Measurements from ENCODE around the gene RPP14. TPM values are rescaled to one million over a fixed set of nuclear protein-coding genes. Genes with fewer than 3 reads are reported as not detected.

The RPP14 gene
- total and polyA plus RNA-seq, 2 donors: 11.5 TPM

GRCh38 chr3:58366699-58367098 lies 60.7 kb downstream of the RPP14 start:
- no peaks in the 10 kb centered on the region for H3K4me1 ChIP-seq (ENCODE audit: control insufficient read depth in 2 of 2, insufficient read depth in 2 of 2, low read length in 2 of 2)
- H3K9me3 ChIP-seq (ENCODE audit: control insufficient read depth in 2 of 2, insufficient read depth in 1 of 2, low read length in 1 of 2): no peaks in the 10 kb centered on the region
- no peak overlapping the region for H3K4me3 ChIP-seq (ENCODE audit: low read length in 2 of 2)
- peaks cover 0 to 5% of the 10 kb centered on the region in 2 donors for H3K36me3 ChIP-seq (ENCODE audit: control insufficient read depth in 2 of 2, insufficient read depth in 2 of 2, low read length in 1 of 2)
- no peak overlapping the region for H3K27ac ChIP-seq (ENCODE audit: low read depth in 1 of 2, low read length in 1 of 2)
- no peaks in the 10 kb centered on the region for H3K27me3 ChIP-seq (ENCODE audit: control insufficient read depth in 2 of 2, insufficient read depth in 1 of 2, low read length in 1 of 2)
- 65% methylated on average over 1 of the region's 1 CpG for WGBS
- DNase-seq (ENCODE audit: low read depth in 6 of 9, low spot score in 9 of 9): no peak

GRCh38 chr3:58369038-58369437 lies 63.0 kb downstream of the RPP14 start:
- Histone ChIP-seq H3K4me3 (ENCODE audit: low read length in 2 of 2) (no peak overlapping the region), H3K36me3 (ENCODE audit: control insufficient read depth in 2 of 2, insufficient read depth in 2 of 2, low read length in 1 of 2) (peaks cover 0 to 5% of the 10 kb centered on the region in 2 donors), H3K9me3 (ENCODE audit: control insufficient read depth in 2 of 2, insufficient read depth in 1 of 2, low read length in 1 of 2) (no peaks in the 10 kb centered on the region), H3K4me1 (ENCODE audit: control insufficient read depth in 2 of 2, insufficient read depth in 2 of 2, low read length in 2 of 2) (no peaks in the 10 kb centered on the region), H3K27ac (ENCODE audit: low read depth in 1 of 2, low read length in 1 of 2) (no peak overlapping the region), H3K27me3 (ENCODE audit: control insufficient read depth in 2 of 2, insufficient read depth in 1 of 2, low read length in 1 of 2) (no peaks in the 10 kb centered on the region)
- no peak for DNase-seq (ENCODE audit: low read depth in 6 of 9, low spot score in 9 of 9)
- WGBS: 98% methylated on average over 1 of the region's 1 CpG

Other genes with a start within 250 kb of the RPP14 start
- 52.0 TPM for gene DNASE1L3, start 95.3 kb upstream of the RPP14 start, total RNA-seq
- 12.9 TPM for gene DNASE1L3, start 95.3 kb upstream of the RPP14 start, polyA plus RNA-seq
- gene ABHD6, start 68.5 kb upstream of the RPP14 start, total RNA-seq: 5.4 TPM
- 7.6 TPM for gene ABHD6, start 68.5 kb upstream of the RPP14 start, polyA plus RNA-seq
- 6.9 TPM for gene HTD2, start 275 bp downstream of the RPP14 start, total RNA-seq
- gene HTD2, start 275 bp downstream of the RPP14 start, polyA plus RNA-seq: 6.3 TPM
- 12.5 TPM for gene PXK, start 26.6 kb downstream of the RPP14 start, total RNA-seq
- 13.6 TPM for gene PXK, start 26.6 kb downstream of the RPP14 start, polyA plus RNA-seq
- 74.4 TPM for gene PDHB, start 127.6 kb downstream of the RPP14 start, total RNA-seq
- 86.0 TPM for gene PDHB, start 127.6 kb downstream of the RPP14 start, polyA plus RNA-seq
- 8.6 TPM for gene KCTD6, start 185.9 kb downstream of the RPP14 start, total RNA-seq
- gene KCTD6, start 185.9 kb downstream of the RPP14 start, polyA plus RNA-seq: 27.7 TPM
- gene ACOX2, start 230.9 kb downstream of the RPP14 start, total RNA-seq: 4.7 TPM
- 12.2 TPM for gene ACOX2, start 230.9 kb downstream of the RPP14 start, polyA plus RNA-seq